ENCODE measurements around the gene ID1. TPM values are rescaled to one million over a fixed set of nuclear protein-coding genes. Genes with fewer than 3 reads are reported as not detected.

The ID1 gene
- total and polyA plus RNA-seq, 2 of the 13 experiments (the other 11 are each of a cell fraction or from before 2014, with no cell fraction given), result 320 to 419 TPM

DNA sequence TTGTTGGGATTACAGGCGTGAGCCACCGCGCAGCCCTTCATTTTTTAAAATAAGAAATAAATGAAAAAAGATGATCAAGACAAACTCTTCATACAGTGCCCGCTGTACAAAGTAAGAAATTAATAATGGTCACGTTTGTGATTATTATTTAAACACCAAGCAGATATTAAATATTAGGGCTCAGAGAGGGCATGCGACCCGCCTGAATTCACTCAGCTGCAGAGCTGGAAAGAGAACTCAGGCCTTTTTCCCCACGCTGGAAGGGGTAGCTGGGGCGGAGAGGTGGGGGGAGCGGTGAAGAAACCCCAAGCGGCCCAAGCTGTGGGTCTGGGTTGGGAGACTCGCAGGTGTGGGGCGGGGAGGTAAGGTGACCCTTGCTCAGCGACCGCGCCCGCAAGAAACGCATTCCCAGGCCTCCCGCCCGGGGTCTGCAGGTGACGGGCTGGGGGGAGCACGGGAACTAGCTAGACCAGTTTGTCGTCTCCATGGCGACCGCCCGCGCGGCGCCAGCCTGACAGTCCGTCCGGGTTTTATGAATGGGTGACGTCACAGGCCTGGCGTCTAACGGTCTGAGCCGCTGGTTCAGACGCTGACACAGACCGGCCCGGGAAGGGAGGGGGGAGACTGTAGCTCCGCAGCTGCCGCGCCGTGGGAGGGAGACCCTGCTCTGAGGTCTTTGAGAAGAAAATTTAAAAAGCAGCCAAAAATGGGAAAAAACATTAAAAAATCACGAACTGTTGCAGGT, 1.1 kb upstream of the ID1 start (continued):
- TF ChIP-seq, protein P1, sequence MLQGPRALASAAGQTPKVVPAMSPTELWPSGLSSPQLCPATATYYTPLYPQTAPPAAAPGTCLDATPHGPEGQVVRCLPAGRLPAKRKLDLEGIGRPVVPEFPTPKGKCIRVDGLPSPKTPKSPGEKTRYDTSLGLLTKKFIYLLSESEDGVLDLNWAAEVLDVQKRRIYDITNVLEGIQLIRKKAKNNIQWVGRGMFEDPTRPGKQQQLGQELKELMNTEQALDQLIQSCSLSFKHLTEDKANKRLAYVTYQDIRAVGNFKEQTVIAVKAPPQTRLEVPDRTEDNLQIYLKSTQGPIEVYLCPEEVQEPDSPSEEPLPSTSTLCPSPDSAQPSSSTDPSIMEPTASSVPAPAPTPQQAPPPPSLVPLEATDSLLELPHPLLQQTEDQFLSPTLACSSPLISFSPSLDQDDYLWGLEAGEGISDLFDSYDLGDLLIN (CRISPR knock-in tag; IDR thresholded peaks at IDR 0.05; ENCODE audit: borderline replicate concordance), result peak; percentile 95
- TF ChIP-seq ZNF816 (CRISPR knock-in tag; IDR thresholded peaks at IDR 0.05; ENCODE audit: borderline replicate concordance), result no peak
- TF ChIP-seq, protein P2, sequence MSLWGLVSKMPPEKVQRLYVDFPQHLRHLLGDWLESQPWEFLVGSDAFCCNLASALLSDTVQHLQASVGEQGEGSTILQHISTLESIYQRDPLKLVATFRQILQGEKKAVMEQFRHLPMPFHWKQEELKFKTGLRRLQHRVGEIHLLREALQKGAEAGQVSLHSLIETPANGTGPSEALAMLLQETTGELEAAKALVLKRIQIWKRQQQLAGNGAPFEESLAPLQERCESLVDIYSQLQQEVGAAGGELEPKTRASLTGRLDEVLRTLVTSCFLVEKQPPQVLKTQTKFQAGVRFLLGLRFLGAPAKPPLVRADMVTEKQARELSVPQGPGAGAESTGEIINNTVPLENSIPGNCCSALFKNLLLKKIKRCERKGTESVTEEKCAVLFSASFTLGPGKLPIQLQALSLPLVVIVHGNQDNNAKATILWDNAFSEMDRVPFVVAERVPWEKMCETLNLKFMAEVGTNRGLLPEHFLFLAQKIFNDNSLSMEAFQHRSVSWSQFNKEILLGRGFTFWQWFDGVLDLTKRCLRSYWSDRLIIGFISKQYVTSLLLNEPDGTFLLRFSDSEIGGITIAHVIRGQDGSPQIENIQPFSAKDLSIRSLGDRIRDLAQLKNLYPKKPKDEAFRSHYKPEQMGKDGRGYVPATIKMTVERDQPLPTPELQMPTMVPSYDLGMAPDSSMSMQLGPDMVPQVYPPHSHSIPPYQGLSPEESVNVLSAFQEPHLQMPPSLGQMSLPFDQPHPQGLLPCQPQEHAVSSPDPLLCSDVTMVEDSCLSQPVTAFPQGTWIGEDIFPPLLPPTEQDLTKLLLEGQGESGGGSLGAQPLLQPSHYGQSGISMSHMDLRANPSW (CRISPR knock-in tag; IDR thresholded peaks at IDR 0.05; ENCODE audit: borderline replicate concordance), result 0 out of 2 replicates have a peak, but pooled peaks have one; percentile 67
- TF ChIP-seq, protein P3, sequence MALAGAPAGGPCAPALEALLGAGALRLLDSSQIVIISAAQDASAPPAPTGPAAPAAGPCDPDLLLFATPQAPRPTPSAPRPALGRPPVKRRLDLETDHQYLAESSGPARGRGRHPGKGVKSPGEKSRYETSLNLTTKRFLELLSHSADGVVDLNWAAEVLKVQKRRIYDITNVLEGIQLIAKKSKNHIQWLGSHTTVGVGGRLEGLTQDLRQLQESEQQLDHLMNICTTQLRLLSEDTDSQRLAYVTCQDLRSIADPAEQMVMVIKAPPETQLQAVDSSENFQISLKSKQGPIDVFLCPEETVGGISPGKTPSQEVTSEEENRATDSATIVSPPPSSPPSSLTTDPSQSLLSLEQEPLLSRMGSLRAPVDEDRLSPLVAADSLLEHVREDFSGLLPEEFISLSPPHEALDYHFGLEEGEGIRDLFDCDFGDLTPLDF (CRISPR knock-in tag; IDR thresholded peaks at IDR 0.05), result peak; percentile 87; the same call in 1 of the 2 replicates
- TF ChIP-seq NR1H2 (CRISPR knock-in tag; IDR thresholded peaks at IDR 0.05; ENCODE audit: borderline replicate concordance, low read depth), result no peak; the same call in 1 of the 2 replicates
- TF ChIP-seq ZNF205 (CRISPR knock-in tag; IDR thresholded peaks at IDR 0.05), result peak; percentile 95
- TF ChIP-seq ZBTB21 (CRISPR knock-in tag; IDR thresholded peaks at IDR 0.05), result peak; percentile 94
- peak; percentile 76; the same call in 1 of the 2 replicates for TF ChIP-seq SNAPC2 (CRISPR knock-in tag; IDR thresholded peaks at IDR 0.05)
- TF ChIP-seq, protein P4, sequence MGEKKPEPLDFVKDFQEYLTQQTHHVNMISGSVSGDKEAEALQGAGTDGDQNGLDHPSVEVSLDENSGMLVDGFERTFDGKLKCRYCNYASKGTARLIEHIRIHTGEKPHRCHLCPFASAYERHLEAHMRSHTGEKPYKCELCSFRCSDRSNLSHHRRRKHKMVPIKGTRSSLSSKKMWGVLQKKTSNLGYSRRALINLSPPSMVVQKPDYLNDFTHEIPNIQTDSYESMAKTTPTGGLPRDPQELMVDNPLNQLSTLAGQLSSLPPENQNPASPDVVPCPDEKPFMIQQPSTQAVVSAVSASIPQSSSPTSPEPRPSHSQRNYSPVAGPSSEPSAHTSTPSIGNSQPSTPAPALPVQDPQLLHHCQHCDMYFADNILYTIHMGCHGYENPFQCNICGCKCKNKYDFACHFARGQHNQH (CRISPR knock-in tag; IDR thresholded peaks at IDR 0.05), result peak; percentile 99
- peak; percentile 99 for TF ChIP-seq JUN (CRISPR knock-in tag; IDR thresholded peaks at IDR 0.05)
- peak; percentile 98 for TF ChIP-seq CBFB (CRISPR knock-in tag; IDR thresholded peaks at IDR 0.05)
- peak; percentile 93 for TF ChIP-seq SIX4 (CRISPR knock-in tag; IDR thresholded peaks at IDR 0.05)
- TF ChIP-seq TAF1 (CRISPR knock-in tag; IDR thresholded peaks at IDR 0.05), result peak; percentile 71
- TF ChIP-seq ZNF772 (CRISPR knock-in tag; IDR thresholded peaks at IDR 0.05), result peak; percentile 97

Data from HepG2 (cell line).